COR-L47 (cell line): ENCODE data around the gene NFATC2.

Experiments
- DNase-seq: peaks from one replicate; lab custom pipeline; 2025; lab: John Stamatoyannopoulos, UW

NFATC2 gene

GRCh38 chr20:51429696-51430095 lies 112.8 kb downstream of the NFATC2 start:
- no peak for DNase-seq

DNA sequence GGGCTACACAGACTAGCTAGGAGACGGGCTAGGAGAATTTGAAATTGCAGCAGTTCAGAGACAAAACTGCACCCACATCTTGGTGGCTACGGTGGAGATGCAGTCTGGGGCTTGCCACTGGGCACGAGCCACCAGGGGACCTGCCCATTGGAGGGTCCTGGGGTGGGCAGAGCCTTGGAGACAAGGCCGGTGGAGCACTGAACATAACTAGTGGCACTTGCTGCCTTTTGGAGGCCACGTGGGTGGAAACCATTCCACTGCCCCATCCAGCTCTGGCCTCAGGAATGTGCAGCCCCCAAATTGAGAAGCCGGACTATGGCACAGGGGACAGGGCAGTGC lies 113.4 kb downstream of the NFATC2 start:
- no peak for DNase-seq

GRCh38 chr20:51428401-51429143 lies 113.9 kb downstream of the NFATC2 start:
- no peak for DNase-seq

GRCh38 chr20:51427651-51428291 lies 114.7 kb downstream of the NFATC2 start:
- DNase-seq: no peak

GRCh38 chr20:51426718-51427650 lies 115.5 kb downstream of the NFATC2 start:
- no peak for DNase-seq

GRCh38 chr20:51425347-51426106 lies 117.0 kb downstream of the NFATC2 start:
- DNase-seq: no peak

GRCh38 chr20:51424270-51425117 lies 118.0 kb downstream of the NFATC2 start:
- DNase-seq: no peak

- no peak for DNase-seq
Observed at GRCh38 chr20:51423810-51424209, 118.7 kb downstream of the NFATC2 start.

DNA sequence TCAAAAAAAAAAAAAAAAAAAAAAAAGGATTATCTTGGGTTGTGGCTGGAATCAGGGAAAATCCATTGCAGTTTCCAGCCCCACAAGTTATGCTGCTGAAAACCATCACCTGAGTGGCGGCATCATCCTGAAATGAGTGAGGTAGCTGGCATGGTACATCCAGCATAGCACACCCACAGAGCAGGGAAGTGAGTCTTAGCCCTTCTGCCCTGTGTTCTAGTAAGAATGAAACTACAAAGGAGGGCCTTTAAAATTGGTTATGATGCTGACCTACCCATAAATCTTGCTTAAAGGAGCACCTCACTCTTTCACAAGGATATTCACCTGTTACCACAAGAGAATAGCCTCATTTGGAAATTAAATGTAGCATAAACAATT lies 119.2 kb downstream of the NFATC2 start:
- no peak for DNase-seq

DNA sequence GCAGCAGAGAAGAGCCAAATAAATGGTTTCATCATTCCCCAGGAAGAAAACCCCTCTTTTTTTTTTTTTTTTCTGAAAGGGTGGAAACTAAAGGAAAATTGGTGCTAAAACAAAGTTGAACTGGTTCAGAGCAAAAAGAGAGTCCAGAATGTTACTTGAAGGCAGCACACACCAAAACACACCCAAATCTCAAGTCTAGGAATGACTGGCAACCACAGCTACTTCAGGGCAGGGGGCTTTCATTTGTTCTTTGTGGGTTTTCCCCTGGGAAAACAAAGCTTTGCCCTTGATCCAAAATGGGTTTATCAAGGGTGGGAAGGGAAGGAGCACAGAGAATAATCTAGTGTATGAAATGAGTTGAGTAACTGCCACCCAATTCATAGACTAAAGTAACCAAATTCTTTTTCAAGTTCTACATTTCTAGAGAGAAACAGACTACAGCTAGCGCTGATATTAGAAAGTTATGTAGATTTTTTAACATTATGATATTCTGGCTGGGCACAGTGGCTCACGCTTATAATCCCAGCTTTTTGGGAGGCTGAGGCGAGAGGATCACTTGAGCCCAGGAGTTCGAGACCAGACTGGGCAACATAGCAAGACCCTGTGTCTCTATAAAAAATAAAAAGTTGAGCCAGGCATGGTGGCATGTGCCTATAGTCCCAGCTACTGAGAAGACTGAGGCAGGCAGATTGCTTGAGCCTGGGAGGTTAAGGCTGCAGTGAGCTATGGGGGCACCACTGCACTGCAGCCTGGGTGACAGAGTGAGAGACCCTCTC lies 119.8 kb downstream of the NFATC2 start:
- DNase-seq: no peak

DNA sequence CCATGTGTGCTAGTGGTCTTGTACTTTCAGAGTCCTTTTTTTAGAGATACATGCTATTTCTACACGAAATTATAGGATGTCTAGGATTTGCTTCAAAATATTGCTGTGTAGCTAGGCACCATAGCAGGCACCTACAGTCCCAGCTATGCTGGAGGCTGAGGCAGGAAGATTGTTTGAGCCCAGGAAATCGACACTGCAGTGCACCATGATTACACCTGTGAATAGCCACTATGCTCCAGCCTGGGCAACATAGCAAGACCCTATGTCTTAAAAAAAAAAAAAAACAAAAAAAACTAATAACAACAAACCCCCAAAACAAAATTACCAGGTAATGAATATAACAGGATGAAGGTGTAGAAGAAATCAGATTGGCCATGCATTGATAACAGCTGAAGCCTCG lies 121.7 kb downstream of the NFATC2 start:
- DNase-seq: no peak

DNA sequence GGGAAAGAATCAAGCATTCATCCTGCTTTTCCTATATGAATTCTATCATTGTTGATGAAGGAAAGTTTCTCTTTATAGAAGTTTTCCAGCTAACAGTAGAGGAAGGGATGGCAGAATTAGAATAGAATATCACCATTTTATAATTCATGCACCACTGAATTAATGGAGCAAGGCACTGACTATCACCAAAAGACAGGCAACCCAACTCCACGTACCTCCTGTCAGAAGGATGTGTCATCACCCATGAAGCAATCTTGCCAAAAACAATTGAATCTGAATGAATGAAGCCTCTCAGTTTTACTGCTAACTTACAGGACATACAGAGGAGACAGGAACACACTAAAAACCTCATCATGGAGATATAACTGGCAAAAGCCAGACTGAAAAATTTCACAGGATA lies 122.4 kb downstream of the NFATC2 start:
- DNase-seq: no peak

DNA sequence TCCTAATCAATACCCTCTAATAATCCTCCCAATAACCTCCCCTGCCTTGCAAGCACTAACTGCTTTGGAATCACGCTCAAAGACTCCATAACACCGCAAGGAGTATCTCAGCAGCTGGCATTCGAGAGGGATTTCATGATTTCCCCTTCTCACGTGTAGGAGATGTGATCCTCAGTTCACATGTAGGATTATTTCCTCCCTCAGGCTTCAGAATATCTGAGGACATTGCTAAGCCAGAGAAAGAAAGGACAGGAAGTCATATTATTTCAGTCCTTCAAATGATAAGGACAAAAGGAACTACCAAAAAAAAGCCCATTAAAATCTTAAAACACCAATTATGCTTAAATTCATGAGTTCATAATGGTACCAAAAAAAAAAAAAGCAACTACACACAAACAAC lies 122.9 kb downstream of the NFATC2 start:
- DNase-seq: no peak

DNA sequence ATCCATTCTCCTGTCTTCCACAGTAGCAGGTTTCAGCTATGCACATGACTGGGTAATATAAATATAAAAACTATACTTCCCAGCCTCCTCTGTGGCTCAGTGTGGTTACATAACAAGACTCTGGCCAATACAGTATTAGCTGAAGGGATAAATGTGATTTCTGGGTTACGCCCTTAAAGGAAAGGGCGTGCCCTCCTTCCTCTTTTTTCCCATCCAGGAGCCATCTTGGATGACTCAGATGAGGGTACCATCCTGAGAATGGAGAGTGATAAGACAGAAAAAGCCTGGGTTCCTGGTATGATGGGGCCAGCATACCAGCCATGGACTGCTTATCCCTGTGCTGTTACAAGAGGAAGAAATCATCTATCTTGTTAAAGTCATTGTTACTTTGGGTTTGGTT lies 123.3 kb downstream of the NFATC2 start:
- no peak for DNase-seq

DNA sequence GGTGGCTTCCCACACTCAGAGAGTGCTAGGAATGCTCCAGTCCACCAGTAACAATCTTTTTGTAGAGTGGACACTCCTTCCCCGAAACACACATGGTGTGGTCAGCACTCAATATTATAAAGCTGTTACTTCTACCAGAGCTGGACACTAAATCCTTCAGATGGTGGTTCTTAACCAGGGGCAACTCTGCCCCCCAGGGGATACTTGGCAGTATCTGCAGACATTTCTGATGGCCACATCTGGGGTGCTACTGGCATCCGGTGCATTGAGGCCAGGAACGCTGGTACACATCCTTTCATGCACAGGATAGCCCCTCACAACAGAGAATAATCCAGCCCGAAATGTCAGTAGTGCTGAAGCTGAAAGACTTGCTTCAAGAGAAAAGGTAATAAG lies 124.4 kb downstream of the NFATC2 start:
- no peak for DNase-seq

- no peak for DNase-seq
Observed at GRCh38 chr20:51417250-51418136, 125.0 kb downstream of the NFATC2 start.

DNA sequence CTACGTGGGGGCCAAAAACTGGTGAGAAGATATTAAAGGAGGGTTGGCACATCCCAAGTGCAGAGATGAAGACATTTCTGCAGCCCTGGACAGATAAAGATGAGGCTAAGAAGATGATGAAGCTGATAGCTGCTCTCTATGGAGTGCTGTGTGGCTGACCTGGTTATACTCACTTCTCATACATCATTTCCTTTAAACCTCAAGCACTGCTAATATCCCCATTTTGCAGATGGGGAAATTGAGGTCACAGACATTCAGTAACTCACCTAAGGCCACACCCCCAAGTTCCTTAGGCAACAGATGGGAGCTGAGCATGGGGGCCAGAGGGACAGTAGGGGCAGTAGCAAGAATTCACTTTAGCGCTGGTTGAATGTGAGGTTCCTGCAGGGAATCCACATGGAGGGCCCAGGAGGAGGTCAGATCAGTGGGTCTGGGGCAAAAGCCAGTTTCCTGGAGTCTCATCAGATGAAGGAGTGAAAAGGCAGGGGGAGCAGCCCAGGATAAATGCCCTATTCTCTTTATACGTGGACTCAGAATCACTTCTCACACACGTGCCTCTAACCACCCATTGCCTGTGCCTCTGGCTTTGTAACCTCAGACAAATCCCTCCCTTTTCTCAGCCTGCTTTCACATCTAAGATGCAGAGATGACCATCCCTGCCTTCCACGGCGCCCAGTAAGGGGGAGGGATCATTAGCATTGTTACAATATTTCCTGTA lies 125.8 kb downstream of the NFATC2 start:
- DNase-seq: no peak

GRCh38 chr20:51413857-51414256 lies 128.7 kb downstream of the NFATC2 start:
- no peak for DNase-seq
